Stomach (tissue), 4 donors: Measurements from ENCODE around the gene TMEM87B.

Source experiments
- CTCF ChIP-seq, 7 experiments: fragments of 450-650 bp in 4 of 7; fragments of 200-600 bp in 3 of 7; sonication (generic) in 3 of 7; IDR thresholded peaks; one replicate each; pipeline ENCODE4 v1.5.1; 2016 to 2019; ENCODE audit warnings: antibody characterized with exemption in 7 of 7, control low read depth in 2 of 7, mild to moderate bottlenecking in 1 of 7
- EP300 ChIP-seq: sonication (generic); formaldehyde crosslinking; IDR thresholded peaks from one replicate; pipeline ENCODE4 v1.6.1; 2017; ENCODE audit warnings: antibody characterized with exemption
- POLR2A ChIP-seq, 4 donors: fragments of 450-650 bp; IDR thresholded peaks; one replicate each; pipeline ENCODE4 v1.6.1; 2016; ENCODE audit warnings: antibody characterized with exemption in 4 of 4, control low read depth in 2 of 4, mild to moderate bottlenecking in 1 of 4, moderate library complexity in 1 of 4
- POLR2AphosphoS5 ChIP-seq, 3 donors: sonication (generic); formaldehyde crosslinking; IDR thresholded peaks; one replicate each; pipeline ENCODE4 v1.6.1; 2016; ENCODE audit warnings: antibody characterized with exemption in 3 of 3

GRCh38 chr2:112054847-112055729 is at the start of gene TMEM87B:
- TF ChIP-seq POLR2AphosphoS5 (IDR thresholded peaks at IDR 0.05) = peak; percentile 76 to 92 (median 90)
- TF ChIP-seq POLR2A (IDR thresholded peaks at IDR 0.05) = peak in 1 of 4 donors; percentile 11
- no peak for TF ChIP-seq CTCF (IDR thresholded peaks at IDR 0.05)
- TF ChIP-seq EP300 = no peak
